Measurements from ENCODE around the gene MPI. TPM values are rescaled to one million over a fixed set of nuclear protein-coding genes. Genes with fewer than 3 reads are reported as not detected.
"Not testable (repeated sequence)": the region's sequence is repeated elsewhere in the genome, so short reads cannot be mapped to it uniquely, and the experiment has no call there.

MPI gene
- total RNA-seq, 2 experiments from 2014 or later: 55.7 to 56.7 TPM

- Mint-ChIP-seq H3K36me3 (ENCODE audit: low read depth) (peaks cover 45% of the 10 kb centered on the region), H3K27me3 (ENCODE audit: low read depth) (no peaks in the 10 kb centered on the region), H3K27ac (peak overlapping the region; percentile 60), H3K4me1 (ENCODE audit: low read depth) (peaks cover 44% of the 10 kb centered on the region), H3K4me3 (no peak overlapping the region), H3K9me3 (ENCODE audit: insufficient read depth) (no peaks in the 10 kb centered on the region)
- ATAC-seq (no peak), DNase-seq (no peak)
- ChIA-PET CTCF (interaction anchor here (1.1 to 4.1 kb wide), 4 partner anchors 12 to 1034 kb away, joined by 3 to 12 read pairs (median 4); no protein-coding TSS in a partner anchor), POLR2A (interaction anchor here (1.0 kb wide), 1 partner anchor 15 kb away, joined by 3 read pairs; no protein-coding TSS in a partner anchor)
Observed at GRCh38 chr15:74933573-74933972, 43.7 kb downstream of the MPI start.

GRCh38 chr15:74935193-74935592 is 45.4 kb downstream of the MPI start:
- DNase-seq; H3K9me3 Mint-ChIP-seq (ENCODE audit: insufficient read depth); ATAC-seq; H3K27me3 Mint-ChIP-seq (ENCODE audit: low read depth): not testable (repeated sequence)
- H3K4me1 Mint-ChIP-seq (ENCODE audit: low read depth): peaks cover 48% of the 10 kb centered on the region
- H3K36me3 Mint-ChIP-seq (ENCODE audit: low read depth): peaks cover 34% of the 10 kb centered on the region
- H3K27ac Mint-ChIP-seq: peak overlapping the region; percentile 65
- ChIA-PET POLR2A (interaction anchor here (0.6 to 1.6 kb wide), 2 partner anchors 29 to 209 kb away, joined by 3 to 4 read pairs; no protein-coding TSS in a partner anchor), CTCF (interaction anchor here (1.4 to 4.1 kb wide), 3 partner anchors 16 to 158 kb away, joined by 3 to 12 read pairs (median 5); no protein-coding TSS in a partner anchor)
- H3K4me3 Mint-ChIP-seq: peak overlapping the region; percentile 56

- no peak for ATAC-seq
- POLR2A ChIA-PET: interaction anchor here (0.6 to 2.1 kb wide), 4 partner anchors 31 to 160 kb away, joined by 3 to 7 read pairs (median 4); partner anchors contain the start of gene FAM219B
- no peaks in the 10 kb centered on the region for H3K9me3 Mint-ChIP-seq (ENCODE audit: insufficient read depth)
- CTCF ChIA-PET: interaction anchor here (1.2 to 4.1 kb wide), 2 partner anchors 36 to 167 kb away, joined by 3 to 12 read pairs; no protein-coding TSS in a partner anchor
- H3K27me3 Mint-ChIP-seq (ENCODE audit: low read depth): peaks cover 2% of the 10 kb centered on the region
- H3K27ac Mint-ChIP-seq: peak overlapping the region; percentile 92
- H3K4me3 Mint-ChIP-seq: peak overlapping the region; percentile 91
- H3K36me3 Mint-ChIP-seq (ENCODE audit: low read depth): peaks cover 25% of the 10 kb centered on the region
- DNase-seq: no peak
- peaks cover 44% of the 10 kb centered on the region for H3K4me1 Mint-ChIP-seq (ENCODE audit: low read depth)
Observed at GRCh38 chr15:74937272-74937589, 47.4 kb downstream of the MPI start.

GRCh38 chr15:74937590-74938371 is 47.9 kb downstream of the MPI start, which contains the start of gene COX5A:
Gene COX5A, minus strand, starts transcription at chr15:74938073. Its CDS starts 59 bp downstream, at chr15:74938014.
- CTCF ChIA-PET: interaction anchor here (0.9 to 1.5 kb wide), 6 partner anchors 12 to 168 kb away, joined by 3 to 6 read pairs (median 3); no protein-coding TSS in a partner anchor
- DNase-seq (peak; percentile 95), ATAC-seq (peak; percentile 97)
- Mint-ChIP-seq H3K4me1 (ENCODE audit: low read depth) (peaks cover 41% of the 10 kb centered on the region), H3K9me3 (ENCODE audit: insufficient read depth) (no peaks in the 10 kb centered on the region), H3K4me3 (peak within 1 kb of the TSS; percentile 91), H3K27me3 (ENCODE audit: low read depth) (peaks cover 2% of the 10 kb centered on the region), H3K36me3 (ENCODE audit: low read depth) (peaks cover 23% of the 10 kb centered on the region), H3K27ac (peak within 1 kb of the TSS; percentile 92)
- POLR2A ChIA-PET: interaction anchor here (0.6 to 2.1 kb wide), 10 partner anchors 16 to 264 kb away, joined by 3 to 7 read pairs (median 4); partner anchors contain the start of genes C15orf39 and FAM219B

GRCh38 chr15:74950078-74950908 is 60.5 kb downstream of the MPI start:
- H3K4me1 Mint-ChIP-seq (ENCODE audit: low read depth): peaks cover 11% of the 10 kb centered on the region
- POLR2A ChIA-PET: interaction anchor here (0.8 kb wide), 1 partner anchor 57 kb away, joined by 3 read pairs; no protein-coding TSS in a partner anchor
- no peak overlapping the region for H3K4me3 Mint-ChIP-seq
- no peak overlapping the region for H3K27ac Mint-ChIP-seq
- peaks cover 6% of the 10 kb centered on the region for H3K27me3 Mint-ChIP-seq (ENCODE audit: low read depth)
- H3K36me3 Mint-ChIP-seq (ENCODE audit: low read depth): no peaks in the 10 kb centered on the region
- CTCF ChIA-PET: interaction anchor here (0.5 to 10.6 kb wide), 35 partner anchors 9 to 333 kb away, joined by 3 to 95 read pairs (median 5); partner anchors contain the start of genes COX5A, CSK, FAM219B and SCAMP5
- peak; percentile 88 for ATAC-seq
- DNase-seq: peak; percentile 85
- H3K9me3 Mint-ChIP-seq (ENCODE audit: insufficient read depth): no peaks in the 10 kb centered on the region

- H3K4me3 Mint-ChIP-seq: no peak overlapping the region
- peaks cover 9% of the 10 kb centered on the region for H3K27me3 Mint-ChIP-seq (ENCODE audit: low read depth)
- H3K27ac Mint-ChIP-seq: no peak overlapping the region
- H3K36me3 Mint-ChIP-seq (ENCODE audit: low read depth): no peaks in the 10 kb centered on the region
- no peak for ATAC-seq
- POLR2A ChIA-PET: interaction anchor here (0.8 kb wide), 1 partner anchor 57 kb away, joined by 3 read pairs; no protein-coding TSS in a partner anchor
- CTCF ChIA-PET: interaction anchor here (0.5 to 10.6 kb wide), 33 partner anchors 10 to 334 kb away, joined by 3 to 95 read pairs (median 5); partner anchors contain the start of genes COX5A, CSK, FAM219B and SCAMP5
- peaks cover 18% of the 10 kb centered on the region for H3K4me1 Mint-ChIP-seq (ENCODE audit: low read depth)
- no peak for DNase-seq
- H3K9me3 Mint-ChIP-seq (ENCODE audit: insufficient read depth): no peaks in the 10 kb centered on the region
Observed at GRCh38 chr15:74951006-74951405, 61.2 kb downstream of the MPI start.

Small RNA genes lying within 50 kb of the gene (microRNA-seq; reads per million reads assigned to microRNA genes)
- gene MIR6882: 7.5 reads per million, percentile 15 among the genes with 10 or more reads in this experiment

Other genes starting within 250 kb of the MPI start
- 10 to 100 TPM; 40.4 to 41.6 TPM for gene EDC3, start 194.0 kb upstream of the MPI start, total RNA-seq
- 1 to 10 TPM; 4.7 to 4.8 TPM for gene CYP1A1, start 164.5 kb upstream of the MPI start, total RNA-seq
- gene CYP1A2, start 141.2 kb upstream of the MPI start, total RNA-seq: not detected
- 100 to 1,000 TPM; 314 to 330 TPM for gene CSK, start 108.0 kb upstream of the MPI start, total RNA-seq
- 1 to 10 TPM in 1 of 2 experiments, under 1 TPM in 1; 0.47 to 1.0 TPM for gene LMAN1L, start 77.2 kb upstream of the MPI start, total RNA-seq
- gene CPLX3, start 63.4 kb upstream of the MPI start, total RNA-seq: not detected
- 10 to 100 TPM; 56.9 to 58.0 TPM for gene ULK3, start 46.9 kb upstream of the MPI start, total RNA-seq
- gene SCAMP2, start 16.7 kb upstream of the MPI start, total RNA-seq: 100 to 1,000 TPM in 1 of 2 experiments, 10 to 100 TPM in 1; 96.9 to 105 TPM
- 10 to 100 TPM; 61.3 to 72.5 TPM for gene FAM219B, start 16.8 kb downstream of the MPI start, total RNA-seq
- gene COX5A, start 48.0 kb downstream of the MPI start, total RNA-seq: 100 to 1,000 TPM; 305 to 313 TPM
- 1 to 10 TPM; 6.5 to 7.2 TPM for gene RPP25, start 66.7 kb downstream of the MPI start, total RNA-seq
- gene SCAMP5, start 105.5 kb downstream of the MPI start, total RNA-seq: 1 to 10 TPM; 1.1 TPM
- gene PPCDC, start 133.5 kb downstream of the MPI start, total RNA-seq: 10 to 100 TPM; 27.3 to 29.1 TPM